GM12801 (cell line): ENCODE results near the gene CFHR1.

ENCODE experiments used
- CTCF ChIP-seq: IDR thresholded peaks from one replicate; pipeline ENCODE4 v1.5.1; 2011; ENCODE audit warnings: control low read depth; ENCODE audit not compliant: insufficient read length; ENCODE audit errors: extremely low read depth

Gene CFHR1

GRCh38 chr1:196875935-196876334, 56.4 kb downstream of the CFHR1 start:
- no peak for TF ChIP-seq CTCF

GRCh38 chr1:196877964-196878363, 58.4 kb downstream of the CFHR1 start:
- TF ChIP-seq CTCF: no peak
